Measurements from ENCODE around the gene TGFB2. TPM values are rescaled to one million over a fixed set of nuclear protein-coding genes. Genes with fewer than 3 reads are reported as not detected.

Gene TGFB2
- total RNA-seq, 1 experiment from 2014 or later, result 1.2 TPM

- Histone ChIP-seq H3K27ac (ENCODE audit: low read depth, low read length, poor library complexity, severe bottlenecking) (no peak overlapping the region), H3K9me3 (ENCODE audit: low read depth, low read length, poor library complexity, severe bottlenecking) (no peaks in the 10 kb centered on the region), H3K27me3 (replicated peaks; ENCODE audit: insufficient read depth, low read depth, low read length, poor library complexity) (no peaks in the 10 kb centered on the region), H3K4me1 (ENCODE audit: insufficient read depth, low read length, poor library complexity, severe bottlenecking) (no peaks in the 10 kb centered on the region), H3K36me3 (ENCODE audit: insufficient read depth, low read length, poor library complexity, severe bottlenecking) (no peaks in the 10 kb centered on the region), H3K4me3 (ENCODE audit: low read depth, low read length, poor library complexity, severe bottlenecking) (no peak overlapping the region)
- intact Hi-C loops (cut with micrococcal nuclease; ENCODE audit: unreplicated experiment), result loop anchor here (10.0 kb wide), 1 partner anchor 609 kb away; no protein-coding TSS in a partner anchor
- ChIA-PET CTCF (no interaction called here), POLR2A (ENCODE audit: low non-redundant PET) (no interaction called here)
- TF ChIP-seq EZH2 (IDR thresholded peaks at IDR 0.05; ENCODE audit: borderline replicate concordance, low read depth, low read length, poor library complexity, severe bottlenecking), result no peak
- TF ChIP-seq, protein P1, sequence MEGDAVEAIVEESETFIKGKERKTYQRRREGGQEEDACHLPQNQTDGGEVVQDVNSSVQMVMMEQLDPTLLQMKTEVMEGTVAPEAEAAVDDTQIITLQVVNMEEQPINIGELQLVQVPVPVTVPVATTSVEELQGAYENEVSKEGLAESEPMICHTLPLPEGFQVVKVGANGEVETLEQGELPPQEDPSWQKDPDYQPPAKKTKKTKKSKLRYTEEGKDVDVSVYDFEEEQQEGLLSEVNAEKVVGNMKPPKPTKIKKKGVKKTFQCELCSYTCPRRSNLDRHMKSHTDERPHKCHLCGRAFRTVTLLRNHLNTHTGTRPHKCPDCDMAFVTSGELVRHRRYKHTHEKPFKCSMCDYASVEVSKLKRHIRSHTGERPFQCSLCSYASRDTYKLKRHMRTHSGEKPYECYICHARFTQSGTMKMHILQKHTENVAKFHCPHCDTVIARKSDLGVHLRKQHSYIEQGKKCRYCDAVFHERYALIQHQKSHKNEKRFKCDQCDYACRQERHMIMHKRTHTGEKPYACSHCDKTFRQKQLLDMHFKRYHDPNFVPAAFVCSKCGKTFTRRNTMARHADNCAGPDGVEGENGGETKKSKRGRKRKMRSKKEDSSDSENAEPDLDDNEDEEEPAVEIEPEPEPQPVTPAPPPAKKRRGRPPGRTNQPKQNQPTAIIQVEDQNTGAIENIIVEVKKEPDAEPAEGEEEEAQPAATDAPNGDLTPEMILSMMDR (conservative IDR thresholded peaks at IDR 0.05; ENCODE audit: low read depth, low read length), result no peak
- no peak for DNase-seq (ENCODE audit: low spot score)
- BruUV-seq (replicated peaks), result no TSS peak
Measured at GRCh38 chr1:218365226-218365999, 20.3 kb downstream of the TGFB2 start.

GRCh38 chr1:218366322-218367052 is 21.4 kb downstream of the TGFB2 start:
- no TSS peak for BruUV-seq (replicated peaks)
- H3K4me3 ChIP-seq (ENCODE audit: low read depth, low read length, poor library complexity, severe bottlenecking), result no peak overlapping the region
- H3K9me3 ChIP-seq (ENCODE audit: low read depth, low read length, poor library complexity, severe bottlenecking), result no peaks in the 10 kb centered on the region
- H3K27ac ChIP-seq (ENCODE audit: low read depth, low read length, poor library complexity, severe bottlenecking), result no peak overlapping the region
- H3K4me1 ChIP-seq (ENCODE audit: insufficient read depth, low read length, poor library complexity, severe bottlenecking), result no peaks in the 10 kb centered on the region
- TF ChIP-seq, protein P1 (conservative IDR thresholded peaks at IDR 0.05; ENCODE audit: low read depth, low read length), result no peak
- TF ChIP-seq EZH2 (IDR thresholded peaks at IDR 0.05; ENCODE audit: borderline replicate concordance, low read depth, low read length, poor library complexity, severe bottlenecking), result no peak
- no peaks in the 10 kb centered on the region for H3K27me3 ChIP-seq (replicated peaks; ENCODE audit: insufficient read depth, low read depth, low read length, poor library complexity)
- DNase-seq (ENCODE audit: low spot score), result peak; percentile 24
- ChIA-PET CTCF (no interaction called here), POLR2A (ENCODE audit: low non-redundant PET) (no interaction called here)
- intact Hi-C loops (cut with micrococcal nuclease; ENCODE audit: unreplicated experiment), result loop anchor here (10.0 kb wide), 1 partner anchor 608 kb away; no protein-coding TSS in a partner anchor
- no peaks in the 10 kb centered on the region for H3K36me3 ChIP-seq (ENCODE audit: insufficient read depth, low read length, poor library complexity, severe bottlenecking)

DNA sequence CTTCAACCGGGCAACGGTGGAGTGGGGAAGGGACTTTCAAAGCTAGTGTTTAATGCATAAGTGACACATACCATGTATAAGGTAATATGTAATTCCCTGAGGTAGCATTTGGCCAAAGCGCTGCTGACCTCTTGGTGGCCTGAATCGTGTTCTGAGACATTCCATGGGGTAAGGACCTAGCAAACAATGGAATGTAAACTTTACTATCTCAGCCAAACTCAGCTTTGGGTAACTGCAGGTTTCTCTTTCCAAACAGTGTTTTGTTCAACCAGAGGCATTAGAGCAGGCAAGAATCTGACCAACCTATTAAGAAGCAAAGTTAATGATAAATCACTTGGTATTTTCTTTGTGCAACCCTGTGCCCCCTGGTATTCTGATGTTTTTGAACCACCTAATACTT is 22.0 kb downstream of the TGFB2 start:
- no peak for TF ChIP-seq EZH2 (IDR thresholded peaks at IDR 0.05; ENCODE audit: borderline replicate concordance, low read depth, low read length, poor library complexity, severe bottlenecking)
- TF ChIP-seq, protein P1 (conservative IDR thresholded peaks at IDR 0.05; ENCODE audit: low read depth, low read length), result no peak
- ChIA-PET CTCF (no interaction called here), POLR2A (ENCODE audit: low non-redundant PET) (no interaction called here)
- H3K27me3 ChIP-seq (replicated peaks; ENCODE audit: insufficient read depth, low read depth, low read length, poor library complexity), result no peaks in the 10 kb centered on the region
- no peak overlapping the region for H3K27ac ChIP-seq (ENCODE audit: low read depth, low read length, poor library complexity, severe bottlenecking)
- no peaks in the 10 kb centered on the region for H3K4me1 ChIP-seq (ENCODE audit: insufficient read depth, low read length, poor library complexity, severe bottlenecking)
- BruUV-seq (replicated peaks), result no TSS peak
- intact Hi-C loops (cut with micrococcal nuclease; ENCODE audit: unreplicated experiment), result loop anchor here (10.0 kb wide), 1 partner anchor 608 kb away; no protein-coding TSS in a partner anchor
- no peaks in the 10 kb centered on the region for H3K36me3 ChIP-seq (ENCODE audit: insufficient read depth, low read length, poor library complexity, severe bottlenecking)
- no peak overlapping the region for H3K4me3 ChIP-seq (ENCODE audit: low read depth, low read length, poor library complexity, severe bottlenecking)
- H3K9me3 ChIP-seq (ENCODE audit: low read depth, low read length, poor library complexity, severe bottlenecking), result no peaks in the 10 kb centered on the region
- DNase-seq (ENCODE audit: low spot score), result no peak

Data from A673 (cell line).